Nephron progenitor cell (in vitro differentiated cells): ENCODE measurements around the gene DHX9.

ENCODE experiments used
- DNase-seq: peaks from one replicate; pipeline ENCODE4 v3.0.0; 2021
- H3K27ac Mint-ChIP-seq: 2 replicates; pipeline ENCODE4 v1.8.0; 2021; ENCODE audit warnings: mild to moderate bottlenecking, moderate library complexity, mixed read lengths
- H3K27me3 Mint-ChIP-seq: 2 replicates; pipeline ENCODE4 v1.8.0; 2021; ENCODE audit warnings: mild to moderate bottlenecking, low read depth, mixed read lengths; ENCODE audit not compliant: poor library complexity
- H3K36me3 Mint-ChIP-seq: 2 replicates; pipeline ENCODE4 v1.8.0; 2021; ENCODE audit warnings: low read depth, mixed read lengths
- H3K4me1 Mint-ChIP-seq: 2 replicates; pipeline ENCODE4 v1.8.0; 2021; ENCODE audit warnings: mixed read lengths
- H3K4me3 Mint-ChIP-seq: 2 replicates; pipeline ENCODE4 v1.8.0; 2021; ENCODE audit warnings: mild to moderate bottlenecking, moderate library complexity, mixed read lengths
- H3K9me3 Mint-ChIP-seq: 2 replicates; pipeline ENCODE4 v1.8.0; 2021; ENCODE audit warnings: mild to moderate bottlenecking, moderate library complexity, mixed read lengths
- TF ChIP-seq, protein P1 (sequence below): fragments of 200-600 bp; sonication (generic); IDR thresholded peaks from 2 replicates; pipeline ENCODE4 v1.5.0; 2021; ENCODE audit warnings: antibody characterized with exemption

DHX9 gene

GRCh38 chr1:182845379-182845778 lies 6.2 kb downstream of the DHX9 start:
- peaks cover 49% of the 10 kb centered on the region for H3K4me1 Mint-ChIP-seq
- TF ChIP-seq, protein P1, sequence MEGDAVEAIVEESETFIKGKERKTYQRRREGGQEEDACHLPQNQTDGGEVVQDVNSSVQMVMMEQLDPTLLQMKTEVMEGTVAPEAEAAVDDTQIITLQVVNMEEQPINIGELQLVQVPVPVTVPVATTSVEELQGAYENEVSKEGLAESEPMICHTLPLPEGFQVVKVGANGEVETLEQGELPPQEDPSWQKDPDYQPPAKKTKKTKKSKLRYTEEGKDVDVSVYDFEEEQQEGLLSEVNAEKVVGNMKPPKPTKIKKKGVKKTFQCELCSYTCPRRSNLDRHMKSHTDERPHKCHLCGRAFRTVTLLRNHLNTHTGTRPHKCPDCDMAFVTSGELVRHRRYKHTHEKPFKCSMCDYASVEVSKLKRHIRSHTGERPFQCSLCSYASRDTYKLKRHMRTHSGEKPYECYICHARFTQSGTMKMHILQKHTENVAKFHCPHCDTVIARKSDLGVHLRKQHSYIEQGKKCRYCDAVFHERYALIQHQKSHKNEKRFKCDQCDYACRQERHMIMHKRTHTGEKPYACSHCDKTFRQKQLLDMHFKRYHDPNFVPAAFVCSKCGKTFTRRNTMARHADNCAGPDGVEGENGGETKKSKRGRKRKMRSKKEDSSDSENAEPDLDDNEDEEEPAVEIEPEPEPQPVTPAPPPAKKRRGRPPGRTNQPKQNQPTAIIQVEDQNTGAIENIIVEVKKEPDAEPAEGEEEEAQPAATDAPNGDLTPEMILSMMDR: no peak
- H3K36me3 Mint-ChIP-seq: peaks cover 96% of the 10 kb centered on the region
- peaks cover 2% of the 10 kb centered on the region for H3K27me3 Mint-ChIP-seq
- H3K4me3 Mint-ChIP-seq: no peak overlapping the region
- H3K9me3 Mint-ChIP-seq: no peaks in the 10 kb centered on the region
- no peak overlapping the region for H3K27ac Mint-ChIP-seq
- no peak for DNase-seq

- H3K27me3 Mint-ChIP-seq: no peaks in the 10 kb centered on the region
Observed at GRCh38 chr1:182845894-182846293, 6.7 kb downstream of the DHX9 start.

DNA sequence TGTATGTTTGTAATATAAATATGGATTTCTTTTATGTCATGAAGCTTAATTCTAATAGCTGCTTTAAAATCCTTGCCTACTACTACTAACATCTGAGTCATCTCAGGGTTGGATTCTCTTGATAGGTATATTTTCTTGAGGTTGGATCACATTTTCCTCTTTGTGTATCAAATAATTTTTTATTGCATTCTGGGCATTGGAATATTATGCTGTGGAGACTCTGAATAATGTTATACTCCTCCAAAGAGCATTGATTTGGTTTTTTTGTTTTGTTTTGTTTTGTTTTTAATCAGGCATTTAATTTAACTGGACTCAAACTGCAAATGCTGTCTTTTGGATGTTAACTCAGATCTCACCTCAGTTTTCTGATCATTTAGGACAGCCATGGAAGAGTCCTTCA lies 8.0 kb downstream of the DHX9 start:
- no peaks in the 10 kb centered on the region for H3K27me3 Mint-ChIP-seq
- no peaks in the 10 kb centered on the region for H3K9me3 Mint-ChIP-seq
- no peak overlapping the region for H3K27ac Mint-ChIP-seq
- TF ChIP-seq, protein P1: no peak
- H3K4me3 Mint-ChIP-seq: no peak overlapping the region
- peaks cover 89% of the 10 kb centered on the region for H3K36me3 Mint-ChIP-seq
- no peak for DNase-seq
- peaks cover 32% of the 10 kb centered on the region for H3K4me1 Mint-ChIP-seq

More at GRCh38 chr1:182845894-182846293, 6.7 kb downstream of the DHX9 start:
- Mint-ChIP-seq H3K27ac (no peak overlapping the region), H3K36me3 (peaks cover 96% of the 10 kb centered on the region), H3K9me3 (no peaks in the 10 kb centered on the region), H3K4me1 (peaks cover 44% of the 10 kb centered on the region), H3K4me3 (no peak overlapping the region)
- TF ChIP-seq, protein P1: no peak
- DNase-seq: no peak

- Mint-ChIP-seq H3K27me3 (no peaks in the 10 kb centered on the region), H3K4me1 (peaks cover 15% of the 10 kb centered on the region), H3K4me3 (no peak overlapping the region), H3K36me3 (peaks cover 84% of the 10 kb centered on the region), H3K9me3 (no peaks in the 10 kb centered on the region), H3K27ac (no peak overlapping the region)
- TF ChIP-seq, protein P1: no peak
- no peak for DNase-seq
Observed at GRCh38 chr1:182848736-182849135, 9.6 kb downstream of the DHX9 start.

GRCh38 chr1:182850319-182850718 lies 11.2 kb downstream of the DHX9 start:
- peaks cover 84% of the 10 kb centered on the region for H3K36me3 Mint-ChIP-seq

GRCh38 chr1:182851825-182852224 lies 12.7 kb downstream of the DHX9 start:
- H3K9me3 Mint-ChIP-seq: no peaks in the 10 kb centered on the region
- DNase-seq: no peak
- H3K4me3 Mint-ChIP-seq: no peak overlapping the region
- no peaks in the 10 kb centered on the region for H3K27me3 Mint-ChIP-seq
- H3K36me3 Mint-ChIP-seq: peaks cover 80% of the 10 kb centered on the region
- TF ChIP-seq, protein P1: no peak
- H3K4me1 Mint-ChIP-seq: peaks cover 8% of the 10 kb centered on the region
- no peak overlapping the region for H3K27ac Mint-ChIP-seq

More at GRCh38 chr1:182850319-182850718, 11.2 kb downstream of the DHX9 start:
- no peak for DNase-seq
- no peak overlapping the region for H3K27ac Mint-ChIP-seq
- no peaks in the 10 kb centered on the region for H3K27me3 Mint-ChIP-seq
- no peaks in the 10 kb centered on the region for H3K9me3 Mint-ChIP-seq
- TF ChIP-seq, protein P1: no peak
- H3K4me3 Mint-ChIP-seq: no peak overlapping the region
- H3K4me1 Mint-ChIP-seq: peaks cover 8% of the 10 kb centered on the region
